Right atrium auricular region (tissue), 2 donors: ENCODE results near the gene CAPS2. TPM values are rescaled to one million over a fixed set of nuclear protein-coding genes. Genes with fewer than 3 reads are reported as not detected.

Experiments used
- DNase-seq: peaks from one replicate; pipeline ENCODE4 v3.0.0-alpha.2; 2019; ENCODE audit warnings: low spot score
- H3K27ac ChIP-seq, 2 donors: fragments of 200-600 bp; sonication (generic); 1 replicate in 1 of 2; 2 replicates in 1 of 2; pipeline ENCODE4 v1.5.1; 2016 to 2019
- H3K27me3 ChIP-seq, 2 donors: fragments of 200-600 bp; sonication (generic); one replicate each; pipeline versions ENCODE4 v1.5.1 to v1.6.0; 2017 to 2019
- H3K36me3 ChIP-seq: fragments of 200-600 bp; sonication (generic); one replicate; pipeline ENCODE4 v1.5.1; 2016
- H3K4me1 ChIP-seq, 2 donors: fragments of 200-600 bp; sonication (generic); one replicate each; pipeline versions ENCODE4 v1.5.1 to v1.6.0; 2017 to 2019
- H3K4me3 ChIP-seq, 2 donors: fragments of 200-600 bp; sonication (generic); 1 replicate in 1 of 2; 2 replicates in 1 of 2; pipeline ENCODE4 v1.5.1; 2017 to 2019; ENCODE audit warnings: mild to moderate bottlenecking in 1 of 2, moderate library complexity in 1 of 2
- H3K9me3 ChIP-seq, 2 donors: fragments of 200-600 bp; sonication (generic); one replicate each; pipeline ENCODE4 v1.5.1; 2019
- CTCF ChIP-seq, 2 donors: fragments of 200-600 bp; sonication (generic); IDR thresholded peaks; one replicate each; pipeline ENCODE4 v1.5.1; 2019; ENCODE audit warnings: antibody characterized with exemption in 2 of 2
- total RNA-seq, 2 donors: library from RNA; depleted of rRNA; stranded (reverse); fragments of >200 nt; gene quantifications; one replicate each; pipeline ENCODE4 v1.1.0, GENCODE V29; 2016

The CAPS2 gene
- total RNA-seq, 2 donors from 2014 or later, result 7.3 to 11.3 TPM

DNA sequence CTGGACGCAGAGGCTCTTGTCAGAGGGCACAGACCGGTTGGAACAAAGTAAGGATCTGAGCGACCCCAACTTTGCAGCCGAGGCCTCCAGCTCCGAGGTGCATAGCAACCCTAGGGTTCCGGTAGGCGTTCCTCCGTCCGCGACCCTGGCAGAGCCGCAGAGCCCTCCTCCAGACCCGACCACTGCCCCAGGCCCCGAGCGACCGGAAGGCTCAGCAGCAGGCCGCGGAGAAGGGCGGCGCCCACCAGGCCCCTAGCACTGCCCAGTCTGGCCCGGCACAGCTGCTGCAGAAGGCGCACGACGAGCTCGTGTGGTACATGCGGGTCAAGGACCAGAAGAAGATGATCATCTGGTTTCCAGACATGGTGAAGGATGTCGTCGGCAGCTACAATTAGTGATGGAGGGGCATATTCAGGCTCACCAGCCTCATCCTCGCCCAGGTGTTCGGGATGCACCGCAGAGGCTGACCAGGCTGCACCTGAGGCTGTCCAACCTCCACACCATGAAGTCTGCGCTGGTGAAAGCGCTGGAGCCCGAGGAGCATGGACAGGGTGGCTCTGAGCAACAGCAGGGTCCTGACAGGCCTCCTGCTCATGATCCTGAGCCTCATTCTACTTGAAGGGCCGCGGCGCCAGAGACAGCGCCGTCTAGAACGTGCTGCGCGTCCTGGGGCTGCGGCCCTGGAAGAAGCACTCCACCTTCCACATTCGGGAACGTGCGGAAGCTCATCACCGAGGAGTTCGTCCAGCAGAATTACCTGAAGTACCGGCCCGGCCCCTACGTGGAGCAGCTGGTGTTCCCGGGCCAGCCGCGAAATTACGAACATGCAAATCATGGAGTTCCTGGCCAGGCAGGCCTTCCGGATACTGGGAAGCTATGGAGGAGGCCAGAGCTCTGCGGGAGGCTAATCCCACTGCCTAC is 24.5 kb downstream of the CAPS2 start:
- TF ChIP-seq CTCF (IDR thresholded peaks at IDR 0.05), result no peak

GRCh38 chr12:75302781-75303180 is 27.3 kb downstream of the CAPS2 start:
- H3K27ac ChIP-seq, result no peak overlapping the region
- H3K4me3 ChIP-seq, result no peak overlapping the region
- no peaks in the 10 kb centered on the region for H3K9me3 ChIP-seq
- DNase-seq, result no peak
- no peaks in the 10 kb centered on the region for H3K4me1 ChIP-seq
- no peaks in the 10 kb centered on the region for H3K27me3 ChIP-seq
- H3K36me3 ChIP-seq, result peaks cover 16% of the 10 kb centered on the region
- TF ChIP-seq CTCF (IDR thresholded peaks at IDR 0.05), result no peak

More for the DNA sequence above, 24.5 kb downstream of the CAPS2 start:
- Histone ChIP-seq H3K4me3 (no peak overlapping the region), H3K27me3 (no peaks in the 10 kb centered on the region), H3K36me3 (peaks cover 16% of the 10 kb centered on the region), H3K27ac (no peak overlapping the region), H3K4me1 (no peaks in the 10 kb centered on the region), H3K9me3 (no peaks in the 10 kb centered on the region)
- no peak for DNase-seq

DNA sequence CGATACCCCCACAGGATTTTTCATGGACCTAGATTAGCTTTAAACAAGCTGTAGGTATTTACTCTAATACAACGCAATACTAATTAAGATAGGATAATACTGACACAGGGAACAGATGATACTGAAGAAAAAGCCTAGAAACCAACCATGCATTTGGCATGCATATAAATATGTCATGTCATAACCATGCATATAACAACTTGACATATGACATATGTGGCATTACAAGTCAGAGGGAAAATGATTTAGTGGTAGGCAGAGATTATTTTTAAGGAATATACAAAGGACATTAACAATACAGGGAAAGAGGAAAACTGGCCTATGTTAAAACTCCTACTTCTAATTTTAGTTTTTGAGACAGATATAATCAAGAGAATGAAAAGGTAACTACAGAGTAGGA is 27.9 kb downstream of the CAPS2 start:
- DNase-seq, result no peak
- TF ChIP-seq CTCF (IDR thresholded peaks at IDR 0.05), result no peak
- Histone ChIP-seq H3K27ac (no peak overlapping the region), H3K4me1 (no peaks in the 10 kb centered on the region), H3K4me3 (no peak overlapping the region), H3K27me3 (no peaks in the 10 kb centered on the region), H3K9me3 (no peaks in the 10 kb centered on the region), H3K36me3 (peaks cover 16% of the 10 kb centered on the region)

GRCh38 chr12:75294797-75295196 is 35.3 kb downstream of the CAPS2 start:
- Histone ChIP-seq H3K27me3 (no peaks in the 10 kb centered on the region), H3K27ac (no peak overlapping the region), H3K36me3 (no peaks in the 10 kb centered on the region), H3K9me3 (no peaks in the 10 kb centered on the region), H3K4me3 (no peak overlapping the region), H3K4me1 (no peaks in the 10 kb centered on the region)
- no peak for TF ChIP-seq CTCF (IDR thresholded peaks at IDR 0.05)
- DNase-seq, result no peak

DNA sequence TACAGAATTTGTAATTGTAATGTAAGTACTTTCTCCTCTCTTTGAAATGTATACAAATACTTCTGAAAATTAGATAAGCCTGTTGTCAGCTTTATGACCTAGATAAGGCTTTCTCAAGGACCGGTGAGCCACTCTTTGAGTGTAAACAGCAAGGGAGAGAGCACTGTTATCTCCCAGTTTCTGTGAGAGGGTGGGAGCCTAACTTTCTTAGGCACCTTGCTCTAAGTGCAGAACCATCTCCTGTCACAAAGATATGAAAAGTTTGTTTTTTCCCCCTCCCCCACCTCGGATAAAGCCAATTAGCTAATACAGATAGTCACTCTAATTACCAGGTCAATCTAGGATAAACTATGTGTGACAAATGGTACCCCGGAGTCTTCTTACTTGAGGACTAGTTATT is 35.8 kb downstream of the CAPS2 start:
- H3K27me3 ChIP-seq, result no peaks in the 10 kb centered on the region
- H3K36me3 ChIP-seq, result no peaks in the 10 kb centered on the region
- no peak for TF ChIP-seq CTCF (IDR thresholded peaks at IDR 0.05)
- no peaks in the 10 kb centered on the region for H3K4me1 ChIP-seq
- H3K9me3 ChIP-seq, result no peaks in the 10 kb centered on the region
- H3K27ac ChIP-seq, result no peak overlapping the region
- H3K4me3 ChIP-seq, result no peak overlapping the region
- no peak for DNase-seq
